Sigmoid colon (tissue), 7 donors: ENCODE measurements around the gene NR2F1. TPM values are rescaled to one million over a fixed set of nuclear protein-coding genes. Genes with fewer than 3 reads are reported as not detected.

ENCODE experiments used
- DNase-seq: peaks from one replicate; pipeline ENCODE4 v3.0.0-alpha.2; 2019
- H3K27ac ChIP-seq, 4 donors: fragments of 200-600 bp; sonication (generic); one replicate each; pipeline ENCODE4 v1.5.1; 2016 to 2019; ENCODE audit warnings: mild to moderate bottlenecking in 1 of 4
- H3K27me3 ChIP-seq, 3 donors: fragments of 200-600 bp; sonication (generic); one replicate each; pipeline ENCODE4 v1.5.1; 2019; ENCODE audit warnings: mild to moderate bottlenecking in 1 of 3
- H3K36me3 ChIP-seq, 4 donors: fragments of 200-600 bp; sonication (generic); one replicate each; pipeline ENCODE4 v1.5.1; 2016 to 2019
- H3K4me1 ChIP-seq, 4 donors: fragments of 200-600 bp; sonication (generic); one replicate each; pipeline ENCODE4 v1.5.1; 2017 to 2019
- H3K4me3 ChIP-seq, 4 donors: fragments of 200-600 bp; sonication (generic); one replicate each; pipeline ENCODE4 v1.5.1; 2017 to 2019; ENCODE audit warnings: mild to moderate bottlenecking in 2 of 4, moderate library complexity in 1 of 4
- H3K9me3 ChIP-seq, 4 donors: fragments of 200-600 bp in 3 of 4; sonication (generic) in 3 of 4; one replicate each; pipeline versions ENCODE4 v1.5.1 to v1.6.1; 2013 to 2019
- EP300 ChIP-seq, 4 donors: sonication (generic); formaldehyde crosslinking; IDR thresholded peaks; one replicate each; pipeline ENCODE4 v1.6.1; 2017; ENCODE audit warnings: antibody characterized with exemption in 4 of 4
- POLR2A ChIP-seq, 2 donors: fragments of 450-650 bp; IDR thresholded peaks; one replicate each; pipeline ENCODE4 v1.6.1; 2016; ENCODE audit warnings: antibody characterized with exemption in 2 of 2, mild to moderate bottlenecking in 2 of 2, moderate library complexity in 2 of 2
- POLR2AphosphoS5 ChIP-seq, 4 donors: sonication (generic); formaldehyde crosslinking; IDR thresholded peaks; one replicate each; pipeline ENCODE4 v1.6.1; 2017; ENCODE audit warnings: antibody characterized with exemption in 4 of 4
- WGBS, 2 donors: extraction: QIAGEN DNeasy Blood & Tissue Kit; methylation state at CpG; one replicate each; pipeline ENCODE4 v1.1.7; 2013; 5-methylcytosine and 5-hydroxymethylcytosine counted together
- intact Hi-C: fragments of 100-400 bp; cut with DNase I; formaldehyde crosslinking; loops from one replicate; pipeline ENCODE4 v1.15.1; 2023
- polyA plus RNA-seq, 3 donors: library from polyadenylated mRNA; stranded (reverse); fragments of 200-250 nt; gene quantifications; one replicate each; pipeline ENCODE4 v1.2.3, GENCODE V29; 2013
- total RNA-seq, 4 donors: library from RNA; depleted of rRNA; stranded (reverse); fragments of >200 nt; gene quantifications; one replicate each; pipeline ENCODE4 v1.1.0, GENCODE V29; 2016
- TF ChIP-seq, protein P1 (sequence below), 4 experiments: fragments of 450-650 bp in 3 of 4; fragments of 200-600 bp in 1 of 4; IDR thresholded peaks; one replicate each; pipeline ENCODE4 v1.5.1; 2016 to 2019; ENCODE audit warnings: antibody characterized with exemption in 4 of 4, mild to moderate bottlenecking in 3 of 4, moderate library complexity in 2 of 4
- donor health status: healthy with polysubstance abuse.
- donor health status: Bipolar disorder and iron deficiency.
- donor health status: healthy.

NR2F1 gene
- total and polyA plus RNA-seq, 7 donors = 1.4 to 24.1 (median 16.3) TPM

DNA sequence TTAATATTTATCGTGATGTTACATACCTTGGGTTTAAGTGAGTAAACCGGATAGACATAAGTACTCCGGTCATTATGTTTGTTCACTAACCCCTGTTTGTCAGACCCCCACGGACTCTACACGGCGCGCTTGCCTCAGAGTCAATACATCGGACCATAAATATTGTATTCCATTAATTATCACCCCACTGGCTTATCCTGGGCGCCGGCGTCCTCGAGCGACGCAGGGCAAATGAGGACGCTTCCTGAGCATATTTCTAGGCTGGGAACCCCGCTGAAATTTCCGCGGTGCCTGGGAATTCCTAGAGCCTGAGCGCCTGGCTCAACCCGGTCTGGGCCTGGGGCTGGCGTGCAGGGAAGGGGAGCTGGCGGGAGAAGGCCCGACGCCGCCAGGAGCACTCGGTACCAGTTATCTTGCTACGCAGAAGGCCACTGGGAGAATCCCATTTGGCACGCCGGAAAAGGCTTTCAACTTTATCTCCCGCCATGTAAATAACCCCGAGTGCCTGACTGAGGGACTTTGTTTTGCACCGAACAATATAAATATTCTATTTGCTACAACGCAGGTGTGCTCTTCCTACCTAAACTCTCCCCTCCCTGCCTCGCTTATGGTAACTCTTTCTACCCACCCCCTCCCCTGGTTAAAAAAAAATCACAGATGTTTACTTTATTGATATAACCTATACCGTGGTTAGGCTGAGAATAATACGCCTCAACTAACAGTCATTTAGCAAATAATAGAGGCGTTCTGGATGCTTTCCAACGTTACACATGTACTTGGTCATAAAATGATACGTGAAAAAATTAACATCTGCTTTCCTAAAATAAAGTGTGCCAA is 19.4 kb downstream of the NR2F1 start:
- WGBS, 2 donors = 14 to 25% methylated on average over 39 of the region's 39 CpGs
- intact Hi-C loops = no loop called here
- no peak overlapping the region for H3K4me3 ChIP-seq

DNA sequence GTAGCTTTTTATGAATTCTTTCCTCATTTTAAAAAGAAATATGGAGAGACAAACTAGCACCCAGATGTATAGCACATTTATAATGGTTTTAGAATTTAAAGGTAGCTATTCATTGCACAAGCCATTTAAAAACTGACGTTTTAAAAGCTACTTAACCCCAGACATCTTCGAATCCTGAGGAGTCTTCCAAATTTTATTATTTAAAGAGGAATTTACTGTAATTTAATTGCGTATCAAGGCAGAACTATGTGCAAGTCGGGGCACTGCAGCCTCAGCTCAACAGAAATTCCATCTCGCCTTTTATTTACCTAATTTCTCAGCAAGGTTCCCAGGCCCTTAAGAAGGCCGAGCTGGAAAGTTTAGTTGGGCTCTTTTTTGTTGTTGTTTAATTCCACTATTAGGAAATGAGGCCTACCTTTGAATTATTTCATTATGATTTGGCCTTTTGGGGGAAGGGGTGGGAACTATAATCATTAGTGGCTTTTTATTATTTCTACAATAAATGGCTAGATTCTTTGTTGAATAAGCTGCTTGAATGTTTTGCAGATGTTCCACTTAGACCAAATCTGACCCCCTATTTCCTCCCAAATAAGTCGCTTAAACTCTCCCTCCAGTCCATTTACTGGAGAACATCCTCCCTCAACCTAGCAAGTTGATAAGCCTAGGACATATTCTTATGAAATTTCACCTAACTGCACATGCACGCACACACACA is 20.2 kb downstream of the NR2F1 start:
- no peaks in the 10 kb centered on the region for H3K36me3 ChIP-seq
- H3K9me3 ChIP-seq = no peaks in the 10 kb centered on the region
- no peak overlapping the region for H3K4me3 ChIP-seq
- TF ChIP-seq POLR2AphosphoS5 (IDR thresholded peaks at IDR 0.05) (no peak), EP300 (IDR thresholded peaks at IDR 0.05) (no peak), POLR2A (IDR thresholded peaks at IDR 0.05) (no peak)
- TF ChIP-seq, protein P1, sequence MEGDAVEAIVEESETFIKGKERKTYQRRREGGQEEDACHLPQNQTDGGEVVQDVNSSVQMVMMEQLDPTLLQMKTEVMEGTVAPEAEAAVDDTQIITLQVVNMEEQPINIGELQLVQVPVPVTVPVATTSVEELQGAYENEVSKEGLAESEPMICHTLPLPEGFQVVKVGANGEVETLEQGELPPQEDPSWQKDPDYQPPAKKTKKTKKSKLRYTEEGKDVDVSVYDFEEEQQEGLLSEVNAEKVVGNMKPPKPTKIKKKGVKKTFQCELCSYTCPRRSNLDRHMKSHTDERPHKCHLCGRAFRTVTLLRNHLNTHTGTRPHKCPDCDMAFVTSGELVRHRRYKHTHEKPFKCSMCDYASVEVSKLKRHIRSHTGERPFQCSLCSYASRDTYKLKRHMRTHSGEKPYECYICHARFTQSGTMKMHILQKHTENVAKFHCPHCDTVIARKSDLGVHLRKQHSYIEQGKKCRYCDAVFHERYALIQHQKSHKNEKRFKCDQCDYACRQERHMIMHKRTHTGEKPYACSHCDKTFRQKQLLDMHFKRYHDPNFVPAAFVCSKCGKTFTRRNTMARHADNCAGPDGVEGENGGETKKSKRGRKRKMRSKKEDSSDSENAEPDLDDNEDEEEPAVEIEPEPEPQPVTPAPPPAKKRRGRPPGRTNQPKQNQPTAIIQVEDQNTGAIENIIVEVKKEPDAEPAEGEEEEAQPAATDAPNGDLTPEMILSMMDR (IDR thresholded peaks at IDR 0.05) = no peak
- peaks cover 9 to 95% (median 36%) of the 10 kb centered on the region in 3 donors for H3K27me3 ChIP-seq
- peaks cover 0 to 15% (median 10%) of the 10 kb centered on the region in 4 donors for H3K4me1 ChIP-seq
- WGBS, 2 donors = 42 to 50% methylated on average over 8 of the region's 8 CpGs
- no peak for DNase-seq
- H3K27ac ChIP-seq = peak overlapping the region in 1 of 4 donors; percentile 80
- intact Hi-C loops = no loop called here

More for the DNA sequence above, 19.4 kb downstream of the NR2F1 start:
- no peak for DNase-seq
- Histone ChIP-seq H3K4me1 (peaks cover 0 to 8% (median 7%) of the 10 kb centered on the region in 4 donors), H3K27ac (peak overlapping the region in 1 of 4 donors; percentile 80), H3K9me3 (no peaks in the 10 kb centered on the region), H3K36me3 (no peaks in the 10 kb centered on the region), H3K27me3 (peaks cover 9 to 95% (median 32%) of the 10 kb centered on the region in 3 donors)
- TF ChIP-seq POLR2A (IDR thresholded peaks at IDR 0.05) (no peak), POLR2AphosphoS5 (IDR thresholded peaks at IDR 0.05) (no peak), EP300 (IDR thresholded peaks at IDR 0.05) (no peak)
- TF ChIP-seq, protein P1 (IDR thresholded peaks at IDR 0.05) = no peak

DNA sequence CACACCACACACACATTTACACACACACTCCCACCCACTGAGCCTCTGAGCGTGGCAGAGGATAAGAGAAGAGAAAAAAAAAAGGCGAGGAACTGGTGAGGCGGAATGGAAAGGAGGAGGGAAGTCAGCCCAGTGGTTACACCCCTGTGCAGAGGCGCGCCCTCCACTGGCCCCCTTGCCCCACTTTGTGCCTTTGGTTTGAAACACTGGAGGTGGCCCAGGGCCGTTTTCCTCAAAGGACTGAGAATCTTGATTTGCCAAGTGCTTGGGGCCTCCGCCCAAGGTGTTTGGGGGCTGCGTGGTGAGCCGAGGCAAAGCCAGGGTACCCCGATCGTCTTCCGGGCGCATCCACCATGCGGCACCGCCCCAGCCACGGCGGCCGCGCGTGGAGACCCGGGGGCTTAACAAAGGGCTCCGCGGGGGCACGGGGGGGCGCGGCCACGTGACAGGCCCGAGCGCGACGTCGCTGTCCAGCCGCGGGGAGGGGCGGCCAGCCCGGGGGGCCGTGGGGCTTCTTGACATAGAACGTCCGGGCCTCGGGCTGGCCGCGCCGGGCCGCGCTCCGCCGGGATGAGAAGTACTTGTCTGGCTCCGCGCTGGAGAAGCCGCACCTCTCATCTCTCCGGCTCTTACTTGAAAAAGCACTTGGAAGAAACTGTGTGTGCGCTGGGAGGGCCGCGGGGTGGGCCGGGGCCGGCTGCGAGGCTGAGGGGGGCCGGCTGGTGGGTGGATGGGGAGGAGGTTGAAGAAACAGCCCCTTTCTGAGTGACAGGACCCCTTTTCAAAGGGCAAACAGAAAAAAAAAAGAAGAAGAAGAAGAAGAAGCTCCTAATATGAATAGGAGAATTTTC is 21.0 kb downstream of the NR2F1 start:
- intact Hi-C loops = no loop called here
- H3K36me3 ChIP-seq = no peaks in the 10 kb centered on the region
- H3K27me3 ChIP-seq = peaks cover 16 to 95% (median 42%) of the 10 kb centered on the region in 3 donors
- peak overlapping the region in 3 of 4 donors; percentile 20 to 39 (median 35) for H3K4me3 ChIP-seq
- peak; percentile 71 for DNase-seq
- H3K4me1 ChIP-seq = peaks cover 0 to 15% (median 10%) of the 10 kb centered on the region in 4 donors
- TF ChIP-seq, protein P1 (IDR thresholded peaks at IDR 0.05) = no peak
- TF ChIP-seq EP300 (IDR thresholded peaks at IDR 0.05) (no peak), POLR2A (IDR thresholded peaks at IDR 0.05) (no peak), POLR2AphosphoS5 (IDR thresholded peaks at IDR 0.05) (no peak)
- no peaks in the 10 kb centered on the region for H3K9me3 ChIP-seq
- peak overlapping the region in 1 of 4 donors; percentile 80 for H3K27ac ChIP-seq
- 10 to 14% methylated on average over 58 of the region's 58 CpGs for WGBS, 2 donors

DNA sequence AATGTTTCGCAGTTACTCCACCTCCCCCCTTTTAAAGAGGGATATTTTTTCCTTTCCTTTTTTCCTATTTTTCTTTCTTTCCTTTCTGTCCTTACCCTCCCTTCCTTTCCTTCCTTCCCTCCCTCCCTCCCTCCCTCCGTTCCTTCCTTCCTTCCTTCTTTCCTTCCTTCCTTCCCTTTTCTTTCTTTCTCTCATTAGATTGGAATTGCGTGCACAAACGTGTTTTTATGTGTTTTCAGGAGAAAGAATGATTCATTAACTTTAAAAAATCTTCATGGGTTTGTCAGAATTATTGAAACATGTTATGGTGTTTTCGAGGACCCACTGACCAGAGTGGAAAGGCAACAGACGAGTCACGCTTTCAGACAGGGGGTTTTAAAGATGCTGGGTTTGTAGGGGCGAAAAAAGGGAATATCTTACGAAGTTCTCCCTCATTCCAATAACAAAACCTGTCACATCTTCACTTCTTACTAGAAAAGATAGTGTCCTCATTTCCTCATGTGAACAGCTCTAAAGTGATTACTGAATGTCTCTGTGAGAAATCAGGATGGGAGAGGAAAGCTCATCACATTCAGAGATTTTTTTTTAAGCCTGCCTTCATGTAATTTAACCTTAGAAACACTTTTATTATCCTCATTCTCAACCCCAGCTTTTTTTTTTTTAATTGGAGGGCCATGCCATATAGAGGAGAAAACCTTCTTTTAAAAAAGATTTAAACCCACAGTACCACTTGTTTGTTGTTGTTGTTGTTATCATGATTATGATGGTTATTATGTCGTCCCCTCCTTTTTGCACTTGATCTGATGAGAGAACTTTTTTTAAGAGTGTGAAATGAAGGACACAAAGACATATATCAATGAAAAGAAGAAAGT is 21.9 kb downstream of the NR2F1 start:
- no peak for DNase-seq
- Histone ChIP-seq H3K27me3 (peaks cover 24 to 98% (median 50%) of the 10 kb centered on the region in 3 donors), H3K36me3 (no peaks in the 10 kb centered on the region), H3K4me1 (peaks cover 0 to 15% (median 10%) of the 10 kb centered on the region in 4 donors), H3K27ac (peak overlapping the region in 1 of 4 donors; percentile 80), H3K4me3 (no peak overlapping the region), H3K9me3 (no peaks in the 10 kb centered on the region)
- intact Hi-C loops = no loop called here
- WGBS, 2 donors = 23 to 31% methylated on average over 10 of the region's 10 CpGs
- TF ChIP-seq EP300 (IDR thresholded peaks at IDR 0.05) (no peak), POLR2A (IDR thresholded peaks at IDR 0.05) (no peak)
- TF ChIP-seq, protein P1 (IDR thresholded peaks at IDR 0.05) = no peak
